PC-3 (cell line): Measurements from ENCODE around the gene NOP10.

Experiments
- EZH2 ChIP-seq: fragments of 300-600 bp; sonication (generic); IDR thresholded peaks from one replicate; pipeline ENCODE4 v1.6.1; 2017; ENCODE audit warnings: antibody characterized with exemption, mild to moderate bottlenecking, low read length; ENCODE audit not compliant: unreplicated experiment
- TF ChIP-seq, protein P1 (sequence below): fragments of 300-600 bp; sonication (generic); conservative IDR thresholded peaks from 2 replicates; pipeline ENCODE4 v1.5.1; 2017; ENCODE audit warnings: antibody characterized with exemption, low read depth, mild to moderate bottlenecking, low read length

DNA sequence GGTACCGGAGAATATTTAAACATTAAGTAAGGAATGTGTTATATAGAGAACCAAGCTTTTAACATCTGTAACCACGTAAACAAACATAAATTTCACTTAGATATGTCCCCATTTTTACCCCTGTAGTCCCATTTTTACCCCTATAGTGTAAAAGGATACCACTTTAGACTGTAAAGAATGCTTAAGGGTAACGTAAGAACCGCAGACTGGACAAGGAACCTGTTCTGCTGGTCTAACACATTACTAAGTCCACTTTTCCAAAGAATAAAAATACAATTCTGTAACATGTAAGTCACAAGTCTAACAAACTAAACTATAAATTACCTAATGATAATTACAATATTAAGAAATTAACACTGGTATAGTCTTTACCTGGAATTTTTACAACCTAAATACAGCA, 8.3 kb downstream of the NOP10 start:
- TF ChIP-seq EZH2: no peak
- TF ChIP-seq, protein P1, sequence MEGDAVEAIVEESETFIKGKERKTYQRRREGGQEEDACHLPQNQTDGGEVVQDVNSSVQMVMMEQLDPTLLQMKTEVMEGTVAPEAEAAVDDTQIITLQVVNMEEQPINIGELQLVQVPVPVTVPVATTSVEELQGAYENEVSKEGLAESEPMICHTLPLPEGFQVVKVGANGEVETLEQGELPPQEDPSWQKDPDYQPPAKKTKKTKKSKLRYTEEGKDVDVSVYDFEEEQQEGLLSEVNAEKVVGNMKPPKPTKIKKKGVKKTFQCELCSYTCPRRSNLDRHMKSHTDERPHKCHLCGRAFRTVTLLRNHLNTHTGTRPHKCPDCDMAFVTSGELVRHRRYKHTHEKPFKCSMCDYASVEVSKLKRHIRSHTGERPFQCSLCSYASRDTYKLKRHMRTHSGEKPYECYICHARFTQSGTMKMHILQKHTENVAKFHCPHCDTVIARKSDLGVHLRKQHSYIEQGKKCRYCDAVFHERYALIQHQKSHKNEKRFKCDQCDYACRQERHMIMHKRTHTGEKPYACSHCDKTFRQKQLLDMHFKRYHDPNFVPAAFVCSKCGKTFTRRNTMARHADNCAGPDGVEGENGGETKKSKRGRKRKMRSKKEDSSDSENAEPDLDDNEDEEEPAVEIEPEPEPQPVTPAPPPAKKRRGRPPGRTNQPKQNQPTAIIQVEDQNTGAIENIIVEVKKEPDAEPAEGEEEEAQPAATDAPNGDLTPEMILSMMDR: no peak
